ENCODE measurements around the gene CRYBG1. TPM values are rescaled to one million over a fixed set of nuclear protein-coding genes. Genes with fewer than 3 reads are reported as not detected.

Gene CRYBG1
- polyA plus RNA-seq, 1 donor (not counting 4 experiments of a cell fraction or from before 2014, with no cell fraction given): 54.7 TPM

DNA sequence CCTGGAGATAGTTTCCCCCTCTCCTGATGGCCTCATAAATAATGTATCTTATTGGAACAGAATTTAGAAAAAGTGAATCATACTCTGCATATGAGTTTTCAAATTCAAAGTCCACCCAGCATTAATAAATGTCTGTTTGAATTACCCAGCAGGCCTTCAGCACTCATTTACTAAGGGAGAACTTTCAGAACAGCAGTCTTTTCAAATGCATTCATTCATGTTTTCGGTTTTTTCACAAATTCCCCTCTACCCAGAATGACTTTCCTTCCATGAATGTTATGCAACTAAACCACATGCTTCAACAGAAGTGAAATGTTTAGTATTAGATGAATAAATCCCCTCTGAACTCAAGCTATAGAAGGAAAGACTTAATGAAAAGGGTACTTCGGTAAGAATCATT lies 176.3 kb downstream of the CRYBG1 start:
- H3K79me2 ChIP-seq (ENCODE audit: control insufficient read depth, insufficient read depth, low read length): peaks cover 26% of the 10 kb centered on the region
- H3K4me3 ChIP-seq (ENCODE audit: control insufficient read depth in 2 of 3, extremely low read depth in 1 of 3, insufficient read depth in 2 of 3, low read depth in 1 of 3, low read length in 3 of 3): no peak overlapping the region
- no peaks in the 10 kb centered on the region for H3K9me3 ChIP-seq (ENCODE audit: control insufficient read depth, low read depth, low read length)
- no peak overlapping the region for H2AFZ ChIP-seq (ENCODE audit: control insufficient read depth, low read length)
- DNase-seq (ENCODE audit: low read depth, low spot score) (no peak), FAIRE-seq (no peak)
- H3K9me1 ChIP-seq (ENCODE audit: control insufficient read depth, extremely low read depth, insufficient read depth, low read length): no peaks in the 10 kb centered on the region
- H4K20me1 ChIP-seq (ENCODE audit: control insufficient read depth, extremely low read depth, insufficient read depth, low read length): no peaks in the 10 kb centered on the region
- no peak overlapping the region for H3K4me2 ChIP-seq (ENCODE audit: control insufficient read depth, extremely low read depth, insufficient read depth, low read depth, low read length)
- H3K27me3 ChIP-seq (ENCODE audit: control insufficient read depth, extremely low read depth, insufficient read depth, low read length): no peaks in the 10 kb centered on the region
- no peak overlapping the region for H3K9ac ChIP-seq (ENCODE audit: control insufficient read depth, extremely low read depth, insufficient read depth, low read length)
- H3K36me3 ChIP-seq (ENCODE audit: control insufficient read depth in 2 of 2, extremely low read depth in 1 of 2, insufficient read depth in 2 of 2, low read length in 2 of 2): peaks cover 7 to 56% of the 10 kb centered on the region in 2 experiments
- H3K27ac ChIP-seq (ENCODE audit: control insufficient read depth, insufficient read depth, low read length): peak overlapping the region; percentile 39
- TF ChIP-seq, protein P1, sequence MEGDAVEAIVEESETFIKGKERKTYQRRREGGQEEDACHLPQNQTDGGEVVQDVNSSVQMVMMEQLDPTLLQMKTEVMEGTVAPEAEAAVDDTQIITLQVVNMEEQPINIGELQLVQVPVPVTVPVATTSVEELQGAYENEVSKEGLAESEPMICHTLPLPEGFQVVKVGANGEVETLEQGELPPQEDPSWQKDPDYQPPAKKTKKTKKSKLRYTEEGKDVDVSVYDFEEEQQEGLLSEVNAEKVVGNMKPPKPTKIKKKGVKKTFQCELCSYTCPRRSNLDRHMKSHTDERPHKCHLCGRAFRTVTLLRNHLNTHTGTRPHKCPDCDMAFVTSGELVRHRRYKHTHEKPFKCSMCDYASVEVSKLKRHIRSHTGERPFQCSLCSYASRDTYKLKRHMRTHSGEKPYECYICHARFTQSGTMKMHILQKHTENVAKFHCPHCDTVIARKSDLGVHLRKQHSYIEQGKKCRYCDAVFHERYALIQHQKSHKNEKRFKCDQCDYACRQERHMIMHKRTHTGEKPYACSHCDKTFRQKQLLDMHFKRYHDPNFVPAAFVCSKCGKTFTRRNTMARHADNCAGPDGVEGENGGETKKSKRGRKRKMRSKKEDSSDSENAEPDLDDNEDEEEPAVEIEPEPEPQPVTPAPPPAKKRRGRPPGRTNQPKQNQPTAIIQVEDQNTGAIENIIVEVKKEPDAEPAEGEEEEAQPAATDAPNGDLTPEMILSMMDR (optimal IDR thresholded peaks at IDR 0.05 in 1 of 3, IDR thresholded peaks at IDR 0.05 in 1 of 3, conservative IDR thresholded peaks at IDR 0.05 in 1 of 3; ENCODE audit: extremely low read depth in 1 of 3, insufficient read depth in 2 of 3, low read length in 3 of 3): no peak
- no peak for TF ChIP-seq EZH2 (IDR thresholded peaks at IDR 0.05; ENCODE audit: low read length)
- dilution Hi-C loops (cut with MboI; ENCODE audit: extremely low pct_ligation_motif_present, low sequenced_read_pairs): no loop called here
- peaks cover 36% of the 10 kb centered on the region for H3K4me1 ChIP-seq (ENCODE audit: control insufficient read depth, extremely low read depth, insufficient read depth, low read length)

DNA sequence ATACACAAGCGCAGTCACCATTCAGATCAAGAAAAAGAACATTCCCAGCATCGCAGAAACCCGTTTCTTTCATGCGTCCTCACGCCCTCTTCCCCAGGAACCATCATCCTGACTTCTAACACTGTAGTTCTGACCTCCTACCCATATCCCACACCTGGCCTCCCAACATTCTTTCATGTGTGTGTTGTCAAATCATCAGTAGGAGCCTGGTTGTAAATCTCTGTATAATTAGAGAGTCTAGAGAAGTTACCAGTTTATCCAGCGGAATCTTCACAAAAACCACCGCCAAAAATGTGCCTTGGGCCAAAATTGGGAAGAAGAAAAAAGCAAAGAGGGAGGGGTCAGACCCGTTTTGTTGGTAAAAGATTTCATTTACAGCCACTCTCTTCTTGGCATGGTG lies 177.1 kb downstream of the CRYBG1 start:
- DNase-seq (ENCODE audit: low read depth, low spot score): no peak
- Histone ChIP-seq H3K9me3 (ENCODE audit: control insufficient read depth, low read depth, low read length) (no peaks in the 10 kb centered on the region), H3K4me1 (ENCODE audit: control insufficient read depth, extremely low read depth, insufficient read depth, low read length) (peaks cover 35% of the 10 kb centered on the region), H3K9me1 (ENCODE audit: control insufficient read depth, extremely low read depth, insufficient read depth, low read length) (no peaks in the 10 kb centered on the region), H3K36me3 (ENCODE audit: control insufficient read depth in 2 of 2, extremely low read depth in 1 of 2, insufficient read depth in 2 of 2, low read length in 2 of 2) (peaks cover 7 to 56% of the 10 kb centered on the region in 2 experiments), H3K27ac (ENCODE audit: control insufficient read depth, insufficient read depth, low read length) (no peak overlapping the region), H3K27me3 (ENCODE audit: control insufficient read depth, extremely low read depth, insufficient read depth, low read length) (no peaks in the 10 kb centered on the region), H2AFZ (ENCODE audit: control insufficient read depth, low read length) (no peak overlapping the region), H3K4me3 (ENCODE audit: control insufficient read depth in 2 of 3, extremely low read depth in 1 of 3, insufficient read depth in 2 of 3, low read depth in 1 of 3, low read length in 3 of 3) (no peak overlapping the region), H3K4me2 (ENCODE audit: control insufficient read depth, extremely low read depth, insufficient read depth, low read depth, low read length) (no peak overlapping the region), H3K9ac (ENCODE audit: control insufficient read depth, extremely low read depth, insufficient read depth, low read length) (no peak overlapping the region), H3K79me2 (ENCODE audit: control insufficient read depth, insufficient read depth, low read length) (peaks cover 26% of the 10 kb centered on the region), H4K20me1 (ENCODE audit: control insufficient read depth, extremely low read depth, insufficient read depth, low read length) (no peaks in the 10 kb centered on the region)
- dilution Hi-C loops (cut with MboI; ENCODE audit: extremely low pct_ligation_motif_present, low sequenced_read_pairs): no loop called here
- TF ChIP-seq, protein P1 (optimal IDR thresholded peaks at IDR 0.05 in 1 of 3, IDR thresholded peaks at IDR 0.05 in 1 of 3, conservative IDR thresholded peaks at IDR 0.05 in 1 of 3; ENCODE audit: extremely low read depth in 1 of 3, insufficient read depth in 2 of 3, low read length in 3 of 3): no peak
- TF ChIP-seq EZH2 (IDR thresholded peaks at IDR 0.05; ENCODE audit: low read length): no peak
- FAIRE-seq: no peak
